Skeletal muscle satellite cell (primary cell): ENCODE measurements around the gene HSD11B1.

Experiments used
- H3K27me3 ChIP-seq: 2 replicates; pipeline ENCODE4 v1.7.0; 2013; ENCODE audit warnings: low read length; ENCODE audit not compliant: control insufficient read depth, insufficient read depth
- H3K36me3 ChIP-seq: 2 replicates; pipeline ENCODE4 v1.7.0; 2013; ENCODE audit warnings: mild to moderate bottlenecking, control low read depth, low read length; ENCODE audit not compliant: insufficient read depth
- H3K4me1 ChIP-seq: 2 replicates; pipeline ENCODE4 v1.7.0; 2013; ENCODE audit warnings: low read length; ENCODE audit not compliant: control insufficient read depth, insufficient read depth
- H3K4me2 ChIP-seq: 2 replicates; pipeline ENCODE4 v1.7.0; 2013; ENCODE audit warnings: mild to moderate bottlenecking, low read length
- H3K4me3 ChIP-seq: 2 replicates; pipeline ENCODE4 v1.7.0; 2013; ENCODE audit warnings: low read length
- H3K9ac ChIP-seq: 2 replicates; pipeline ENCODE4 v1.7.0; 2013; ENCODE audit warnings: mild to moderate bottlenecking, low read depth, low read length, moderate library complexity
- H3K9me3 ChIP-seq: replicated peaks from 2 replicates; pipeline ENCODE4 v1.7.0; 2013; ENCODE audit warnings: mild to moderate bottlenecking, control low read depth, low read length

The HSD11B1 gene

DNA sequence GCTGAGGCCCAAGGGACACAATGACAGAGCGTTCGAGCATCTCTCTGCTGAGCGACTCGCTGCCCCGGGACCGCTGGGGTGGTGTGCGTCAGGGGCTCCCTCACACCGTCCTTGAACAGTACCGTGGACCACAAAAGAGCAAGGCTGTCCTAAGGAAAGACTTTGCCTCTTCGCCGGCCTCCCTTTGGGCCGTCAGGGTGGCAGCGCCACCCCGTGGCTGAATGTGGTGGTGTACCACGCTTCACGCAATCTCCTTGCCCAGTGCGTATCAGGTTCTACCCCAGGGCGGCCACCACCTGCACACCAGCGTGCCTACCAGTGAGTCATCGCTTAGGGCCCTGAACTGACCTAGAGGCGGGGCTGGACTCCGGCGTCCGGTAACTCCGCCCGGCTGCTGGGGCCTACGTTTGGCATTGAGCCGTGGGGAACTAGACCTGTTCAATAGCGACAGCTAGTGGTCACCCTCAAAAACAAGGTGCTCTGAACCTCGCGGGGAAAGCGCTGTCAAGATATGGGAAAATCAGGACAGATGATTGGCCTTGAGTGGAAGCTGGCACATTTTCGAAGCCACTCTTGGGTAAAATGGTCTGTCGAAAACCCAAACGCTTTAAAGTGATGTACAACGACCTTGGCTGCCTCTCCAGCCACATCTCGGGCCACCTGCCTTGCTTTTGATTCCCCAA, 43.1 kb downstream of the HSD11B1 start:
- peak overlapping the region; percentile 73 for H3K4me2 ChIP-seq
- peaks cover 3% of the 10 kb centered on the region for H3K27me3 ChIP-seq
- H3K9ac ChIP-seq, result no peak overlapping the region
- H3K36me3 ChIP-seq, result no peaks in the 10 kb centered on the region
- H3K4me1 ChIP-seq, result peaks cover 14% of the 10 kb centered on the region
- H3K4me3 ChIP-seq, result peak overlapping the region; percentile 57
- no peaks in the 10 kb centered on the region for H3K9me3 ChIP-seq

DNA sequence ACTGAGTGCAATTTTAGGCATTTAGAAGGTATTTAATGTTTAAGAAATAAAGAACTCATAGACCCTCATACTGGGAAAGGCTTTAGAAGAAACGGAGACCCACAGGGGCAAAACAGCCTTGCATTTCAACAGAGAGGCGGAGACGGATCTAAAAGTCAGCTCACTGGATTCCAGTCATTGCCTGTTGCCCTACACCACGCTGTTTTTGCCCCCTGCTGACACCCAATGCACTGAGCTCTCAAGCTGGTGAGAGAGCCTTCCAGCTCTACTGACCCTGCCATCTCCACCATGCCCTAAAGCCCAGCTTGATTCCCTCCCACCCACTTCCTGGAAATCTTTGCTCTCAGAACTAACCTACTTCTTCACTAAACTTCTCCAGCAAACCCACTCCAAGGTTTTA, 44.0 kb downstream of the HSD11B1 start:
- Histone ChIP-seq H3K4me1 (peaks cover 5% of the 10 kb centered on the region), H3K27me3 (peaks cover 3% of the 10 kb centered on the region), H3K4me2 (no peak overlapping the region), H3K36me3 (no peaks in the 10 kb centered on the region), H3K9ac (no peak overlapping the region), H3K4me3 (no peak overlapping the region), H3K9me3 (no peaks in the 10 kb centered on the region)

DNA sequence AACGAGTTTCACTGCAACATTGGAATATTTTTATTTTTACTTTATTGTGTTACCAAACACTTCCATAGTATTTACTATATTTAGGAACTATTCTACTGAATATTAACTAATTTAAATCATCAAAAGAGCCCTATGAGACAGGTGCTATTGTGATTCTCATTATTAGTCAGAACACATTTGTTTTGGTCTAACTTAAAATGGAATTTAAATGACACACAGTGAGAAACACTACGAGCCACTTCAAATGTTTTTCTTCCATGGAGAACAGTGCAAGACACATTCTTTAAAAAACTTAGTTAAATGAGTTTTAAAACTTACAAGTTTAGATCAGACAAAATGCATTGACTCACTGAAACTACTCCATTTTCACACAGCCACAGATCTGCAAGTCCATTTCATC, 44.6 kb downstream of the HSD11B1 start:
- H3K4me3 ChIP-seq, result no peak overlapping the region
- no peaks in the 10 kb centered on the region for H3K9me3 ChIP-seq
- H3K36me3 ChIP-seq, result no peaks in the 10 kb centered on the region
- peaks cover 5% of the 10 kb centered on the region for H3K4me1 ChIP-seq
- H3K4me2 ChIP-seq, result no peak overlapping the region
- H3K27me3 ChIP-seq, result peaks cover 3% of the 10 kb centered on the region
- no peak overlapping the region for H3K9ac ChIP-seq

DNA sequence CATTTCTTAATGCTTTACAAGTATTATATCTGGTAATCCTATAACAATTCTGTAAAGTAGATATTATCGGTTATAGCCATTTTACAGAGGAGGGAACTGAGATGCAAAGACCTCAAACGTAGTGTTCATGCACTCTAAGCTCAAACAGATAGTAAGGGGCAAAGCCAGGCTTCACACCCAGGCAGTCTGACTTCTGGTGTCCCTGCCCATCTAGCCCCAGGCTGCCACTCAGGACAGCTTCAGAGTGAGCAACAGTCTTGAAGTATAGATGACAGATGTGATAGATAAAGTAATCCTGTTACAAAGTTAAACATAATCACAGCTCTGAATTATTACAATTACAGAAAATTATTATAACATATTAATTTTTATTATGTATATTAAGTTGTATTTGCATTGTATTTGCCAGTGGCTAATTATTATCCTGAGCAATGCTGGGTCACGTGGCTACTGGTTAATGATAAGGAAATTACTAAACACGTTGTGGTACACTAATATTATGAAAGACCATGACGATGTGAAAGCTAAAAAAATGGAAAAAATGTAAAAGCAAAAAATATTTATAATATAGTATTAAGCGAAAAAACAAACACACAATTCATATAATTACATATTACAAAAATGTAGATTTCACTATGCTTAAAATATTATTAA, 45.2 kb downstream of the HSD11B1 start:
- Histone ChIP-seq H3K4me3 (no peak overlapping the region), H3K27me3 (peaks cover 3% of the 10 kb centered on the region), H3K9ac (no peak overlapping the region), H3K4me2 (no peak overlapping the region), H3K36me3 (no peaks in the 10 kb centered on the region), H3K9me3 (no peaks in the 10 kb centered on the region), H3K4me1 (peaks cover 5% of the 10 kb centered on the region)

DNA sequence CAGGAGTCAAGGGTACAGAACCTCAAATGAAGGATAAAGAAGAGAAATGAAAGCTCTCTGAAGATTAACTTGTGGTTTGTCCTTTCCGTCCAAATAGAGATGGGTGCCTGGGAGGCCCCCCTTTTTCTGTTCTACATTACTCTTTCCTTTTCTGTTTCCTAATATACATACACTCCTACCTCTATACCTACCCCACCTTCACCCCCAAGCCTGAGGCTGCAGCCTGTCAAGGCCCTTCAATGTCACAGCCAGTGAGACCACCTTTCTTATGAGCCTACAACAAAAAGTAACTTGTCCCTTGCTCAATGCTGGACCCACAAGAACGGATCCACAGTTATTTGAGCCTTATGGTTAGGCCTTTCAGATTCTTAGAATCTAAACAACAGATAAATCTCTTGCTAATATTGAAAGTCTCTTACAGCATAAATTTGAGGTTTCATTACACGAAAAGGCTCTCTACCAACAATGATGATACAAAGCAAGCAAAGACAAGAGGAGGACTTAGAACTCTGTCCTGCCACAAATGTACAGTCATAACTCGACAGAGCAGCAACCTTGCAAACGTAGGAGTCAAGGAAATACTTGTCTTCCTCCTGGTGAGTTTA, 47.1 kb downstream of the HSD11B1 start:
- Histone ChIP-seq H3K36me3 (no peaks in the 10 kb centered on the region), H3K27me3 (peaks cover 5% of the 10 kb centered on the region), H3K4me1 (peaks cover 5% of the 10 kb centered on the region), H3K9me3 (no peaks in the 10 kb centered on the region), H3K9ac (no peak overlapping the region), H3K4me2 (no peak overlapping the region), H3K4me3 (no peak overlapping the region)

DNA sequence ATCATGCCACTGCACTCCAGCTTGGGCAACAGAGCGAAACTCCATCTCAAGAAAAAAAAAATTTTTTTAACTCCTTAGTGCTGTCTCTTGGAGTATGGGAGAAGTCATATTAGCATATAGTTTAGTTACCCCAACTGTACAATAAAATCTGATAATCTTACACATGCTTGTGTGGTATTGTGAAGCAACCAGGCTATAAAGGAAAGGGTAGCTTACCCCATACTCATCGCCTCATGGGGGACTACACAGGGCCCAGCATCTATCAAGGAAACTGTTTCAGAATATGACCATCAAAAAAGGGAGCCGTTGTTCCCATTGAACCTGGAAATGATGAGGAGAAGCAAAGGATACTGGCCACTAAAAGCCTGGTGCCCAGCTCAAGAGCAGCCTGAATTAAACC, 48.2 kb downstream of the HSD11B1 start:
- H3K36me3 ChIP-seq, result no peaks in the 10 kb centered on the region
- no peak overlapping the region for H3K4me2 ChIP-seq
- H3K4me1 ChIP-seq, result no peaks in the 10 kb centered on the region
- H3K9me3 ChIP-seq, result no peaks in the 10 kb centered on the region
- no peak overlapping the region for H3K9ac ChIP-seq
- H3K4me3 ChIP-seq, result no peak overlapping the region
- peaks cover 6% of the 10 kb centered on the region for H3K27me3 ChIP-seq

DNA sequence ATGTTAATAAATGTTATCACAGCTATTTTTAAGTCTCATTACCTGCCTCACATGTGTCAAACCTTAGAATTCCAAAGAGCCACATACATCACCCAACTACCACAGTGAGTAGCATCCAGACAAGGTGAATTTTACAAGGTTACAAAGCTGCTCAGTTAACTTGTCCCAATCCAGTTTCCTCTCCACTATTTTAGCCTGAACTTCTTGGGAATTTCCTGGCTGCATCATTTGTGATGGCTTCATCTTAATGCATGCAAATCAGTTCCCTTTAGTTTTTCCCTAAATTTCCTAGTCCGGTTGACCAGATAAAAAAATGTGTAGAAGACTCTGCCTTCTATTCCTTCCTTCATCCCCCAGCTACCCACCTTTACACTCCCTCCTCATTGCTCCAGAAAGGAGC, 50.6 kb downstream of the HSD11B1 start:
- Histone ChIP-seq H3K4me3 (no peak overlapping the region), H3K36me3 (no peaks in the 10 kb centered on the region), H3K27me3 (peaks cover 28% of the 10 kb centered on the region), H3K9ac (no peak overlapping the region), H3K4me1 (no peaks in the 10 kb centered on the region), H3K9me3 (no peaks in the 10 kb centered on the region), H3K4me2 (no peak overlapping the region)

DNA sequence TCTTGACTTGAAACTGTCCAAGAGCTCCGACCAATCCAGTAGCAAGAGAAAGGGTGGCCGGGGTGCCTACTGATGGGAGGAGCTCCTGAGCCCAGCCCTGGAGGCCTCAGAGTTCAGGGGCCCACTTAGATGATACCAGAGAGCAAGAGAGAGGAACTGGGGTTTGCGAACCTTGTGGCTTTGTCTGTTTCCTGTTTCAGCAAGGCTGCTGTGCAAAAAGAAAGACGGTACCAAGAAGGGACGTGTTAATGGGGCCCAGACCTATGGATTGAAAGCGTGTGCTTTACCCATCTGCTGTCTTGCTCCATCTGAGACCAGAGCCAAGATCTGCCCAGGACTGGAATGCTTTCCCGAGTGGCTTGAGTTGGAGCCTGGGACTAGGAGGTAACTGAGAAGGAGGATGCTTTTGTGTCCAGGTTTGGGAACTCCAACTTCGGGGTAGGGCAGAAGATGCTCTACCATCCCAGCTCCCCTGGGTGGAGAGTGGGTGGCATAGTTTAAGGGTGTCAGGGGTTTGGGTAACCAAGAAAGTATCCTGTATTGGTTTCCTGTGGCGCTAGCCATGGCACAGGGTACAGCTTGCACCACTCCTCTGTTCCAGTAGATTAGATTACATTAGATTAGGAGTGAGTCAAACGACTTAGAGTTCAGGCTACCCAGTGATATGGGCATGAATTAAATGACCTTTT, 51.4 kb downstream of the HSD11B1 start, which contains the start of gene TRAF3IP3:
Gene TRAF3IP3, plus strand, starts transcription at position 128 of the 689 bp plus-strand sequence. CDS start 3,987 bp downstream, outside the sequence.
- Histone ChIP-seq H3K9ac (no peak within 1 kb of the TSS), H3K27me3 (peaks cover 28% of the 10 kb centered on the region), H3K4me2 (no peak within 1 kb of the TSS), H3K4me1 (peaks cover under 1% of the 10 kb centered on the region), H3K9me3 (no peaks in the 10 kb centered on the region), H3K4me3 (no peak within 1 kb of the TSS), H3K36me3 (no peaks in the 10 kb centered on the region)

DNA sequence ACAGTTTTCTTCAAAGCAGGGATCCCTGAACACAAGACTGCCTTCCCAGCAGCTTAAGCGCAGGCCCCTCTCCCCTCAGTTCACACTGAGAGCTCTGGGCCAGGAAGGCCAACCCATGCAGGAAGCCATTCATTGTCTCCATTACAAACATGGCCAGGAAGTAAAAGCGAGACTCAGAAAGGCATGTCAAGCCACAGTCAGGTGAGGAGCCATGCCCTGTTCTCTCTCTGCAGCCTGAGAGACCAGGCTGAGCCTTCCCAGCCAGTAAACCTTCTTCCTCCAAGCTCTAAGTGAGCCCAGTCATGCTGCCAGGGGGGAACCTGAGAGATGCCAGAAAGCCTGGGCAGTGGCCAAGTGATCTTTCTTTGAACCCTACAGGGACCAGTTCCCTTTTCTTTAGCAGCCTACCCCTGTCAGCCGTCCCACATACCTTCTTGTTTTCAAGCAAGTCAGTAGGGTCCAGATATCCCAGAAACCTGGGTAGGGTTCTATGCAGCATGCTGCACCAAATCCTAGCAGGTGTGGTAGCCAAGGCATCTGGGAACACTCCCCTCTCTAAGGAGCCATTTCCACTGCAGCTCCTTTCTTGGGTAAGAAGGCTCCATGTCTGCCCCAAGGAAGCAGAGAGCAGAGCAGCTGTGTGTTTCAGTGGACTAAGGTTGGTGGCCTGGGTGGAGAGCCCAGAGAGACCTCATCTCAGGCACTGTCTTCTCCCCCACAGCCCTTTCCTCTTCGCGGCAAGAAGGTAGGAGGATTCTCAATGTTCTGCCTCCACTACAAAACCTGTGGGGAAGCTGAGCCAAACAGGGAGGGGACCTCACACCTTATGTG, 52.2 kb downstream of the HSD11B1 start:
- no peaks in the 10 kb centered on the region for H3K36me3 ChIP-seq
- peaks cover 28% of the 10 kb centered on the region for H3K27me3 ChIP-seq
- H3K4me3 ChIP-seq, result no peak overlapping the region
- H3K4me1 ChIP-seq, result peaks cover 2% of the 10 kb centered on the region
- H3K9me3 ChIP-seq, result no peaks in the 10 kb centered on the region
- H3K4me2 ChIP-seq, result no peak overlapping the region
- H3K9ac ChIP-seq, result no peak overlapping the region

DNA sequence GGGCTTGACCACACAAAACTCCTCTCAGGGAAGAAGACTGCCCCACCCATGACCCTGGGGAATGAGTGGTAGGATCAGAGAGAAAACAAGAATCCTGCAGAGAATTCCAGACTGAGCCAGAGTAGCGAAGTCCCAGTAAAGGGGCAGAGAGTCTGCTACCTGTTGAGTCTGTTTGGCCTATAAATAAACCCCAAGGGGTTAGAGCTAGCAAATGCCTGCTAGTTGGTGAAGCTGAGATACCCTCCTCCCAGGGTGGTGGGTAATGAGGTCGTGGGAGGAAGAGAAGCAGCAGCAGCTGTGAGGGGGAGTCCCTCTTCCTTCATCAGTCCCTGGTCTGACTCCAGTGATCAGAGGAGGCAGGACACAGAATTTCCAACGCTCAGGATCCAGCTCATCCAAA, 53.8 kb downstream of the HSD11B1 start:
- Histone ChIP-seq H3K9ac (no peak overlapping the region), H3K4me1 (peaks cover 2% of the 10 kb centered on the region), H3K36me3 (no peaks in the 10 kb centered on the region), H3K4me3 (no peak overlapping the region), H3K27me3 (peaks cover 25% of the 10 kb centered on the region), H3K4me2 (no peak overlapping the region), H3K9me3 (no peaks in the 10 kb centered on the region)
